Epithelial cell of esophagus (primary cell): ENCODE data around the gene SYT5.
A peak's percentile ranks its signal among the peaks of the same experiment; 100 is the strongest.
"Not testable (repeated sequence)": the region's sequence is repeated elsewhere in the genome, so short reads cannot be mapped to it uniquely, and the experiment has no call there.

Experiments
- DNase-seq: peaks from one replicate; pipeline ENCODE4 v3.0.0; 2010; ENCODE audit warnings: low read depth
- H3K4me3 ChIP-seq: 2 replicates; pipeline ENCODE4 v1.5.1; 2011; ENCODE audit warnings: mild to moderate bottlenecking, low read length, control low read depth
- CTCF ChIP-seq: IDR thresholded peaks from 2 replicates; pipeline ENCODE4 v1.5.1; 2011; ENCODE audit warnings: low read depth, mild to moderate bottlenecking, low read length, control low read depth, inconsistent platforms; ENCODE audit not compliant: insufficient read depth; ENCODE audit errors: missing control alignments

The SYT5 gene

GRCh38 chr19:55173714-55174409, 6.2 kb downstream of the SYT5 start:
- DNase-seq, result peak; percentile 80

GRCh38 chr19:55173186-55173713, 6.8 kb downstream of the SYT5 start:
- peak overlapping the region; percentile 50 for H3K4me3 ChIP-seq
- no peak for DNase-seq
- no peak for TF ChIP-seq CTCF

More at GRCh38 chr19:55173714-55174409, 6.2 kb downstream of the SYT5 start:
- peak; percentile 14 for TF ChIP-seq CTCF
- H3K4me3 ChIP-seq, result peak overlapping the region; percentile 50

- TF ChIP-seq CTCF, result no peak
- peak overlapping the region; percentile 50 for H3K4me3 ChIP-seq
Observed at GRCh38 chr19:55172741-55173140, 7.3 kb downstream of the SYT5 start.

GRCh38 chr19:55172318-55172717, 7.8 kb downstream of the SYT5 start:
- not testable (repeated sequence) for DNase-seq, H3K4me3 ChIP-seq

More at GRCh38 chr19:55172741-55173140, 7.3 kb downstream of the SYT5 start:
- DNase-seq, result peak; percentile 70

GRCh38 chr19:55171440-55171839, 8.6 kb downstream of the SYT5 start:
- no peak for TF ChIP-seq CTCF
- no peak overlapping the region for H3K4me3 ChIP-seq
- no peak for DNase-seq

GRCh38 chr19:55169136-55169535, 11.0 kb downstream of the SYT5 start:
- TF ChIP-seq CTCF, result no peak
- no peak for DNase-seq
- no peak overlapping the region for H3K4me3 ChIP-seq

GRCh38 chr19:55166530-55167268, 13.4 kb downstream of the SYT5 start, which contains the start of gene DNAAF3:
Gene DNAAF3 (minus strand): TSS chr19:55166613. CDS start chr19:55166413, 200 bp downstream.
- H3K4me3 ChIP-seq, result peak within 1 kb of the TSS; percentile 66
- no peak for TF ChIP-seq CTCF
- peak; percentile 99 for DNase-seq
